Type B pancreatic cell (in vitro differentiated cells): ENCODE data around the gene GAGE12J. TPM values are rescaled to one million over a fixed set of nuclear protein-coding genes. Genes with fewer than 3 reads are reported as not detected.
"Not testable (repeated sequence)": the region's sequence is repeated elsewhere in the genome, so short reads cannot be mapped to it uniquely, and the experiment has no call there.

Source experiments
- DNase-seq: peaks from one replicate; pipeline ENCODE4 v3.0.0; 2021; ENCODE audit warnings: mixed read lengths; ENCODE audit not compliant: unreplicated experiment; ENCODE audit errors: extremely low spot score
- H3K27ac Mint-ChIP-seq: 2 replicates; pipeline ENCODE4 v1.8.0; 2021; ENCODE audit warnings: mild to moderate bottlenecking, mixed read lengths
- H3K27me3 Mint-ChIP-seq: 2 replicates; pipeline ENCODE4 v1.8.0; 2021; ENCODE audit warnings: mixed read lengths
- H3K36me3 Mint-ChIP-seq: 2 replicates; pipeline ENCODE4 v1.8.0; 2021; ENCODE audit warnings: mixed read lengths
- H3K4me1 Mint-ChIP-seq: one replicate; pipeline ENCODE4 v1.8.0; 2021; ENCODE audit warnings: mixed read lengths; ENCODE audit not compliant: unreplicated experiment
- H3K4me3 Mint-ChIP-seq: 2 replicates; pipeline ENCODE4 v1.8.0; 2021; ENCODE audit warnings: mild to moderate bottlenecking, mixed read lengths
- H3K9me3 Mint-ChIP-seq: 2 replicates; pipeline ENCODE4 v1.8.0; 2021; ENCODE audit warnings: mixed read lengths
- CTCF ChIP-seq: fragments of 200-600 bp; sonication (generic); conservative IDR thresholded peaks from 2 replicates; pipeline ENCODE4 v1.5.0; 2021; ENCODE audit warnings: antibody characterized with exemption, mild to moderate bottlenecking
- total RNA-seq: library from RNA; stranded (reverse); gene quantifications from 2 replicates; pipeline ENCODE4 v1.2.1, GENCODE V29; 2021; ENCODE audit warnings: low replicate concordance

Gene GAGE12J
- total RNA-seq, 1 donor from 2014 or later = not detected

- H3K27ac Mint-ChIP-seq = no peak overlapping the region
- no peak overlapping the region for H3K4me3 Mint-ChIP-seq
- TF ChIP-seq CTCF = no peak
- DNase-seq = no peak
- H3K9me3 Mint-ChIP-seq = no peaks in the 10 kb centered on the region
- no peaks in the 10 kb centered on the region for H3K36me3 Mint-ChIP-seq
- H3K4me1 Mint-ChIP-seq = no peaks in the 10 kb centered on the region
- no peaks in the 10 kb centered on the region for H3K27me3 Mint-ChIP-seq
These were observed 5.8 kb upstream of the GAGE12J start for GRCh38 chrX:49316085-49316484.

- H3K4me3 Mint-ChIP-seq = not testable (repeated sequence)
These were observed 429 bp downstream of the GAGE12J start for GRCh38 chrX:49322266-49322665.

DNA sequence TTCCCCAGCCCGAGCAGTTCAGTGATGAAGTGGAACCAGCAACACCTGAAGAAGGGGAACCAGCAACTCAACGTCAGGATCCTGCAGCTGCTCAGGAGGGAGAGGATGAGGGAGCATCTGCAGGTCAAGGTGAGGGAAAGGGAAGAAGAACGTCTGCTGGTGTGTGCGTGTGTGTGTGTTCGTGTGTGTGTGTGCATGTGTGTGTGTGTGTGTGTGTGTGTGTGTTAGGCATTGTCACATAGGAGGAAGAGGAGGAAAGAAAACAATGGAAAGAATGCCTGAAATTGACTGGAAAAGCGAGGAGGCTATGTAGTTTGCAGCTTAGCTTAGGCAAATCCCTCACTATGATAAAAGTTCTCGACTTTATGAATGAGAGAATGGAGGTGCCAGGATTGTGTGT is 1.9 kb downstream of the GAGE12J start:
- not testable (repeated sequence) for H3K4me3 Mint-ChIP-seq, H3K9me3 Mint-ChIP-seq, H3K36me3 Mint-ChIP-seq, H3K4me1 Mint-ChIP-seq, H3K27me3 Mint-ChIP-seq, DNase-seq, H3K27ac Mint-ChIP-seq

More at GRCh38 chrX:49322266-49322665, 429 bp downstream of the GAGE12J start:
- DNase-seq, H3K4me1 Mint-ChIP-seq, H3K27me3 Mint-ChIP-seq, H3K9me3 Mint-ChIP-seq, H3K36me3 Mint-ChIP-seq, H3K27ac Mint-ChIP-seq: not testable (repeated sequence)

DNA sequence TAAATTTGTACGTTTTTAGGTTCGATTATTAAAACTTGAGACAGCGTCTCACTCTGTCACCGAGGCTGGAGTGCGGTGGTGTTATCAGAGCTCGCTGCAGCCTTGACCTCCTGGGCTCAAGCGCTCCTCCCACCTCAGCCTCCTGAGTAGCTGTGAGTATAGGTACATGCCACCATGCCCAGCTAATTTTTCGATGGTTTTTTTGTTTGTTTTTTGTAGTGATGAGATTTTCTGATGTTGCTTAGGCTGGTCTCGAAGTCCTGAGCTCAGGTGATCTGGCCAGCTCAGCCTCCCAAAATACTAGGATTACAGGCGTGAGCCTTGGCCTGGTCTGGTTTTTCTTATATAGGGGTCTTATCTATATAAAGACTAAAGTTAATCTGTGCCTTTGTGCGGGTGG is 8.6 kb downstream of the GAGE12J start:
- not testable (repeated sequence) for H3K36me3 Mint-ChIP-seq, H3K4me3 Mint-ChIP-seq, H3K9me3 Mint-ChIP-seq

GRCh38 chrX:49331282-49331681 is 9.4 kb downstream of the GAGE12J start, which contains the start of gene GAGE13:
TSS of gene GAGE13 (plus strand) at chrX:49331582. CDS start at chrX:49332738, 1,156 bp downstream.
- H3K36me3 Mint-ChIP-seq, H3K4me1 Mint-ChIP-seq, H3K4me3 Mint-ChIP-seq, H3K27me3 Mint-ChIP-seq, DNase-seq, H3K27ac Mint-ChIP-seq, H3K9me3 Mint-ChIP-seq: not testable (repeated sequence)

More for the DNA sequence above, 8.6 kb downstream of the GAGE12J start:
- H3K27me3 Mint-ChIP-seq, DNase-seq, H3K4me1 Mint-ChIP-seq, H3K27ac Mint-ChIP-seq: not testable (repeated sequence)

GRCh38 chrX:49331841-49332240 is 10.0 kb downstream of the GAGE12J start:
- DNase-seq, H3K27me3 Mint-ChIP-seq, H3K36me3 Mint-ChIP-seq, H3K4me1 Mint-ChIP-seq, H3K9me3 Mint-ChIP-seq, H3K4me3 Mint-ChIP-seq, H3K27ac Mint-ChIP-seq: not testable (repeated sequence)

- not testable (repeated sequence) for H3K27ac Mint-ChIP-seq, H3K27me3 Mint-ChIP-seq, H3K36me3 Mint-ChIP-seq, H3K4me3 Mint-ChIP-seq, H3K9me3 Mint-ChIP-seq, H3K4me1 Mint-ChIP-seq
- DNase-seq = peak; percentile 91
These were observed 19.6 kb downstream of the GAGE12J start for GRCh38 chrX:49341449-49341848.

GRCh38 chrX:49344496-49345175 is 22.8 kb downstream of the GAGE12J start:
- DNase-seq, H3K4me1 Mint-ChIP-seq, H3K36me3 Mint-ChIP-seq, H3K27me3 Mint-ChIP-seq, H3K4me3 Mint-ChIP-seq, H3K9me3 Mint-ChIP-seq, H3K27ac Mint-ChIP-seq: not testable (repeated sequence)

- H3K27me3 Mint-ChIP-seq, H3K4me1 Mint-ChIP-seq, DNase-seq, H3K9me3 Mint-ChIP-seq, H3K36me3 Mint-ChIP-seq, H3K27ac Mint-ChIP-seq, H3K4me3 Mint-ChIP-seq: not testable (repeated sequence)
These were observed 23.6 kb downstream of the GAGE12J start for GRCh38 chrX:49345402-49345801.

DNA sequence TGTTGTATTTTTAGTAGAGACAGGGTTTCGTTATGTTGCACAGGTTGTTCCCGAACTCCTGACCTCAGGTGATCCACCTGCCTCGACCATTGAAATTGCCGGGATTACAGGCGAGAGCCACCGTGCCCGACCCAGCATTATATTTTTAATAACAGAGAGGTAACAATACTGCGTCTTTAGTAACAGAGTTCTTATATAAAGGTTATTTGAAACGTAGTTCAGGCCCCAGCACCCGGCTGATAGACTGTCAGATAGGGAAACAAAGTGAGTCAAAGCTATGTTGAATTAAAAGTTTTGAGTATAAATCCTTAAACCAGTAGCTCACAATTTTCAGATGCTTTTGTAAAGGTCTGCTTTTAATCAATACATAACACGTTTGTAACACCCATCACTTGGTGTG is 24.3 kb downstream of the GAGE12J start:
- not testable (repeated sequence) for H3K36me3 Mint-ChIP-seq, H3K27ac Mint-ChIP-seq, H3K4me3 Mint-ChIP-seq, H3K27me3 Mint-ChIP-seq, H3K4me1 Mint-ChIP-seq, H3K9me3 Mint-ChIP-seq
- DNase-seq = peak; percentile 82

Other genes with a start within 250 kb of the GAGE12J start
- 10.0 and 29.7 TPM in 2 replicates for gene PRAF2, start 248.0 kb upstream of the GAGE12J start, total RNA-seq
- 45.5 and 53.3 TPM in 2 replicates for gene WDR45, start 242.2 kb upstream of the GAGE12J start, total RNA-seq
- 16.4 and 17.8 TPM in 2 replicates for gene GPKOW, start 198.3 kb upstream of the GAGE12J start, total RNA-seq
- 4.8 and 7.0 TPM in 2 replicates for gene MAGIX, start 159.3 kb upstream of the GAGE12J start, total RNA-seq
- 25.7 and 28.2 TPM in 2 replicates for gene PLP2, start 150.1 kb upstream of the GAGE12J start, total RNA-seq
- gene PRICKLE3, start 135.7 kb upstream of the GAGE12J start, total RNA-seq = 8.7 and 13.2 TPM in 2 replicates
- gene SYP, start 121.8 kb upstream of the GAGE12J start, total RNA-seq = 13.6 and 14.8 TPM in 2 replicates
- 0.17 and 0.48 TPM in 2 replicates for gene CACNA1F, start 88.7 kb upstream of the GAGE12J start, total RNA-seq
- 13.0 and 16.6 TPM in 2 replicates for gene CCDC22, start 86.6 kb upstream of the GAGE12J start, total RNA-seq
- gene FOXP3, start 57.3 kb upstream of the GAGE12J start, total RNA-seq = 0.24 and 0.58 TPM in 2 replicates
- gene PPP1R3F, start 52.2 kb upstream of the GAGE12J start, total RNA-seq = 5.7 and 8.0 TPM in 2 replicates
- not detected in 2 replicates for gene GAGE10, start 18.4 kb upstream of the GAGE12J start, total RNA-seq
- gene GAGE13, start 9.5 kb downstream of the GAGE12J start, total RNA-seq = not detected in 2 replicates
- not detected in 2 replicates for gene GAGE12C, start 210.1 kb downstream of the GAGE12J start, total RNA-seq
- gene GAGE12D, start 219.7 kb downstream of the GAGE12J start, total RNA-seq = not detected in 2 replicates
- not detected in 2 replicates for gene GAGE12E, start 229.3 kb downstream of the GAGE12J start, total RNA-seq
- not detected in 2 replicates for gene GAGE12F, start 238.8 kb downstream of the GAGE12J start, total RNA-seq
- gene GAGE12G, start 248.4 kb downstream of the GAGE12J start, total RNA-seq = not detected in 2 replicates